ENCODE results near the gene AARS2.

Gene AARS2

GRCh38 chr6:44275749-44276648 lies 37.1 kb downstream of the AARS2 start:
- DNase-seq (ENCODE audit: low spot score), result no peak

GRCh38 chr6:44275271-44275748 lies 37.8 kb downstream of the AARS2 start:
- DNase-seq (ENCODE audit: low spot score), result no peak

GRCh38 chr6:44273617-44274016 lies 39.5 kb downstream of the AARS2 start:
- no peak for DNase-seq (ENCODE audit: low spot score)

DNA sequence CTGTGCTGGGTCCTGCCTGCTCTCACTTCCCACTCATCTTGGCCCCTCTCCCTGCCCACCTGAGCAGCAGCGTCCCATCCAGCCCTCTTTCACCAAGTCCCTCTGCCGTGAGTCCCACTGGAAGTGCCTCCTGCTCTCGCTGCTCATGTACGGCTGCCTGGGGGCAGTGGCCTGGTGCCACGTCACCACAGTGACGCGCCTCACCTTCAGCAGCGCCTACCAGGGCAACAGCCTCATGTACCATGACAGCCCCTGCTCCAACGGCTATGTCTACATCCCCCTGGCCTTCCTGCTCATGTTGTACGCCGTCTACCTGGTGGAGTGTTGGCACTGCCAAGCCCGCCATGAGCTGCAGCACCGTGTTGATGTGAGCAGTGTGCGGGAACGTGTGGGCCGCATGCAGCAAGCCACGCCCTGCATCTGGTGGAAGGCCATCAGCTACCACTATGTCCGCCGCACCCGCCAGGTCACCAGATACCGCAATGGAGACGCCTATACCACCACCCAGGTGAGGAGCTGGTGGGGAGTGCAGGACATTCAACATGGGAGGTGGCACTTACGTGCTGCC lies 40.1 kb downstream of the AARS2 start:
- no peak for DNase-seq (ENCODE audit: low spot score)

DNA sequence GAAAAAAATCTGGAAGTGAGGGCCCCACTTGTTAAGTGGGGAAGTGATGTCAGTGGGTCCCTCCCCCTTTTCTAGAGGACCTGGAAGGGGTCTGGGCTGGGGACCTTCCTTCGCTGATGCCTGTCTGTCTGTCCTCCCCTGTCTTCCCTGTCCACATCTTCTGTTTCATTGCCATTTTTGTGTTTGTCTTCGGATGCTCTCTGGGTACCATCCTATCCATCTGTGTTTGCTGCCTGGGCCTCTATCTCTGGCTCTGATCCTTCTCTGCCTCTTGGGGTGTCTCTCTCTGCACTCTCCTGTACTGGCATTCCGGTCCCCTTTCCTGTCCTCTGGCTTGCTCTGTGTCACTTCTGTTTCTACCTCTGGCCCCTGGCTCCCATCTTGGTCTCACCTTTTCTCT lies 40.6 kb downstream of the AARS2 start:
- DNase-seq (ENCODE audit: low spot score), result no peak

- no peak for DNase-seq (ENCODE audit: low spot score)
Measured at GRCh38 chr6:44271914-44272313, 41.2 kb downstream of the AARS2 start.

- no peak for DNase-seq (ENCODE audit: low spot score)
Measured at GRCh38 chr6:44271406-44271723, 41.8 kb downstream of the AARS2 start.

DNA sequence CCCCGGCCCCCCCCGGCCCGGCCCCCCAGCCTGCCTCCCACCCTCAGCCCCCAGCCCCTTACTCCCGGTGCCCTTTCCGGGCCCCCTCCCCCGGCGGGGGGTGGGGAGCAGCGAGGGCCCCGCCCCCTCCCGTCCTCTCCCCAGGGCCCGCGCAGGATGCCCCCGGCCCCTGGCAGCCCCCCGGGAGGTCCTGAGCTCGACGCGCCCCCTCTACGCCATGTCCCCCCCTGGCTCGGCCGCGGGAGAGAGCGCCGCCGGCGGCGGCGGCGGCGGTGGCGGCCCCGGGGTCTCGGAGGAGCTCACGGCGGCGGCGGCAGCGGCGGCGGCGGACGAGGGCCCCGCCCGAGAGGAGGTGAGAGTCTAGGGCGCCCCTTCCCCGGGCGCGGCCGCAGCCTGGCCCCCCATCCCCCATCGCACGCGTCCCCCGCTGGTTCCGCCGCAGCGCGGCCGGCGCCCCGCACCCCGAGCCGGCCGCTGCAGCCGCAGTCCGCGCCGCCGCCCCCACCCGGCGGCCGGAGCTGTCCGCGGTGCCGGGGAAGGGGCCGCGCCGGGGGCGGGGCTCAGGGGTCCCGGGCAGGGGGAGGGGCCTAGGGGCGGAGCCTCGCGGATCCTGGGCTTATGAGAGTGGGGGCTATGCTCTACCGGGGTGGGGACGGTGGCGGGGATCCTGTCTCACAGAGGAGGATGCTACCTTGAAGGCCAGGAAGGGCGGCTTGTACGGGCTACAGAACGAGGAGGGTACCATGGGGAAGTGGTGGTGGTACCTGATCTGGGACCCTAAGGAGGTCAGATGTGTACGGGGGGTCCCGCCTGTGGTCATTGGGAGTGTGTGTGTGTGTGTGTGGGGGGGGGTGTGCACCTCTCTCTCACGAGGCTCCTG lies 42.4 kb downstream of the AARS2 start:
- no peak for DNase-seq (ENCODE audit: low spot score)

DNA sequence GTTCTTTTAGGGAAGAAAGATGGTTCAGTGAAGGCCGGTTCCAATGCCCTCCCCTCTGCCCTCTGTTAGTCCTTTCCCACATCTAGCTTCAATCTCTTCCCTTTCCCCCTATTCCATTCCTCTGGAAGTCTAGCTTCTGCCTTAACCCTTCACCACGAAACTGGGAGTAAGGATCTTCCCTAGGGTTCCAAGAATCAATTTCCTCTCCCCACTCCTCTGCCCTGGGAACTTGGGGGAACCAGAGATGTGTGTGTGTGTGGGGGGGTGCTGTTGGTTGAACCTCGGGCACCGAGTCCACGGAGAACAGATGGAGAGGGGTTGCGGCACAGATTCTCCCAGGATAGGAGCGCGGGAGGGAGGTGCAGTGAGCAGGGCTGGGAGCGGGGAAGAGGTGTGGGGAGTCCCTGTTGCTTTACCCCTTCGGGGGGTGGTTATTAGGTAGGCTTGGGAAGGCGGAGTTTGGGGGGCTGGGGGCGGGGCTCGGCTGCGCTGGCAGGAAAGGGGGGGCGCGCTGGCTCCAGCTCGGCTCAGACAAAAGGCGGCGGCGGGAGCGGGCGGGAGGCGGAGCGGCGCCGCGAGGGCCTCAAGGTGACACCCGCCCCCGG lies 43.1 kb downstream of the AARS2 start, which contains the start of gene TMEM151B:
TSS of gene TMEM151B (plus strand) at position 530 of the 605 bp plus-strand sequence. CDS start 293 bp downstream, outside the sequence.
- no peak for DNase-seq (ENCODE audit: low spot score)

GRCh38 chr6:44269178-44269920 lies 43.8 kb downstream of the AARS2 start:
- no peak for DNase-seq (ENCODE audit: low spot score)

DNA sequence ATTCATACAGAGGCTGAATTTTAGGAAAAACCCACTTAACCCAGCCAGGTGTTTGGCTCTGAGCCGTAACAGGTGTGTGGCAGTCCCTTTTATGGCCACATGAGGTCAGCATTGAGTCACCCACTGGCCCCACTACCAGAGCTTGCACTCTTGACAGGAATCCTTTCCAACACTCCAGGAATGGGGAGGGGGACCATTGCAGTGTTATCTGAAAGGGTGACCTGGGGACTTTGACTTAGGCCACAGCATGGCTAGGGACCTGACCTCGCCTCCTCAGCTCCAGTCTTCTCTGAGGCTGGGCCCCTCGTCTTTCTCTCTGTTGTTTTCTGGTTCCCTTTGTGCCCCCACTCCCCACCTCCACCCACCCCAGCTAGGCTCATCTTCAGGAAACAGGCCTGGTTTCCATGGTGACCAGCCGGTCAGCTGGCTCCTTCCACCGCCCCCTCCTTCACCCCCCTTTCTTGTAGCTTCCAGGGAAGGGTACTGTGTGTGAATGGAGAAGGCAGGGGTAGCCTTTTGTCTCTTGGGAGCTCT lies 45.0 kb downstream of the AARS2 start:
- peak; percentile 73 for DNase-seq (ENCODE audit: low spot score)

GRCh38 chr6:44267252-44267651 lies 45.9 kb downstream of the AARS2 start:
- no peak for DNase-seq (ENCODE audit: low spot score)

- no peak for DNase-seq (ENCODE audit: low spot score)
Measured at GRCh38 chr6:44266347-44266746, 46.8 kb downstream of the AARS2 start.

DNA sequence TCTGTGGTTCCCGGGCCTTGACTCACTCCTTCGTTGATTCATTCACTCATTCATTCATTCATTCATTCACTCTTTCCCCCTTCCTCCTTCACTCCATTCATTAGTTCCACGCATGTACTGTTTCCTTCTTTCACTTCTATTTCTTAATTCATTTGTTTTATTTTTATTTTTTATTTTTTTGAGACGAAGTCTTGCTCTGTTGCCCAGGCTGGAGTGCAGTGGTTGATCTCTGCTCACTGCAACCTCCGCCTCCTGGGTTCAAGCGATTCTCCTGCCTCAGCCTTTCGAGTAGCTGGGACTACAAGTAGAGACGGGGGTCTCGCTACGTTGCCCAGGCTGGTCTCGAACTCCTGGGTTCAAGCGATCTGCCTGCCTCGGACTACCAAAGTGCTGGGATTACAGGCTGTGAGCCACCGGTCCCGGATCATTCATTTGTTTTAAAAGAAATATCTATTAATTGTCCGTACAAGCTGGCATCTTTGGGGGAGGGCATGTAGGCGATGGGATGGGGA lies 47.4 kb downstream of the AARS2 start:
- DNase-seq (ENCODE audit: low spot score), result no peak

GRCh38 chr6:44265007-44265721 lies 48.0 kb downstream of the AARS2 start, which contains the start of gene NFKBIE:
Gene NFKBIE, minus strand, starts transcription at chr6:44265551. Its CDS starts 205 bp downstream, at chr6:44265346.
- DNase-seq (ENCODE audit: low spot score), result peak; percentile 83

DNA sequence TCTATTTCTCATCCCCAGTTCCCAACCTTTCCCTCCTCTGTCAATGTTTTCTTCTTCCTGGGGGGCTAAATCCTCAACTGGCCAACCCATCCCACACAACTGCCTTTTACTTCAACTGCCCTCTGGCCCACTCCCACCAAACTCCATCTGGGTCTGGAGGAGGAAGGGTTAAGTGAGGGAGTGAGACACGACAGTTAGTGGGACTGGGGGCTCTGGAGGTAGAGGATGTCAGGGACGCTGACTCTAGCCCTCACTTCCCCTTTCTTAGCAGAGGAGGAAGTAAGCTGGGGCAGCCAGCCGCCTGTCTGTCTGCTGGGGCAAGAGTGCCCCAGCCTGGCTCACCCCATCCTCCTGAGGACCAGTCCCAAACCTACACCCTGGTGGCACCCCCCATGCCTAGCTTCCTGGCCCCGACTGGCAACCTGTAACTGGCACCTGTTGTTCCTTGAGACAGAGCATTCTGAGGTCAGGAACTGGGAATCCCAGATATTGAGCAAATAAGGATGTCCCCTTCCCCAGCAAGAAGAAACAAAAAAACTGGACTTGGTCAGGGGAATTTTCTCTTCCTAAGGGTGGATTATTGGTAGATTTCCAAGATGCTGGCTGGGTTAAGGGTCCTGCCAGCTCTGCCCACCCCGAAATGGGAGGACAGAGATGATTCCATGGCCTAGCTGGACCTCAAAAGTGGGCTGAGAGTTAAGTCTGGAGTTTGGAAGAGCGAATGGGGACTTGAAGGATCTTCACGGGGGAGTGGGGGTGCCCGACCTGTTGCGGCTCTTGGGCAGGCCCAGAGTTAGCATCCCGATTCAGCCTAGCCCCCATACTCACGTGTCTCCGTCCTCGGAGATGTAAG lies 48.8 kb downstream of the AARS2 start:
- no peak for DNase-seq (ENCODE audit: low spot score)

- DNase-seq (ENCODE audit: low spot score), result no peak
Measured at GRCh38 chr6:44263354-44264100, 49.6 kb downstream of the AARS2 start.

All from LoVo (cell line).